ENCODE results near the gene RERE.

DNA sequence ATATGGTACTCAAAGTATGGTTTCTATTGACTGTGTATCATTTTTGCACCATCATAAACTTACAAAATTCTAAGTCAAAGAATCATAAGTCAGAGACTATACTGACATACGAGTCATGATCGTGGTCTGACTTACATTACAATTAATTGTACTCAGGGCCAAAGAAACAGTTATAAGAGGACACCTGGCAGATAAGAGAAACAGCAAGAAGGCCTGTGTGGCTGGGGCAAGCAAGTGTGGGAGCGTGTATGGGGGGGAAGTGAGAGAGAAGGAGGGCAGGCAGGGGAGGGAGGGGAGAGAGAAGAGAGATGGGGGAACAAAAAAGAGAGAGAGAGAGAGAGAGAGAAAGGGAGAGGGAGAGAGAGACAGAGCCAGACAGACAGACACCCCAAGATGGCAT is 70.9 kb downstream of the RERE start:
- TF ChIP-seq NFRKB (IDR thresholded peaks at IDR 0.05) (no peak), HDGF (IDR thresholded peaks at IDR 0.05; ENCODE audit: borderline replicate concordance) (no peak)
